ENCODE results near the gene GXYLT2.

DNA sequence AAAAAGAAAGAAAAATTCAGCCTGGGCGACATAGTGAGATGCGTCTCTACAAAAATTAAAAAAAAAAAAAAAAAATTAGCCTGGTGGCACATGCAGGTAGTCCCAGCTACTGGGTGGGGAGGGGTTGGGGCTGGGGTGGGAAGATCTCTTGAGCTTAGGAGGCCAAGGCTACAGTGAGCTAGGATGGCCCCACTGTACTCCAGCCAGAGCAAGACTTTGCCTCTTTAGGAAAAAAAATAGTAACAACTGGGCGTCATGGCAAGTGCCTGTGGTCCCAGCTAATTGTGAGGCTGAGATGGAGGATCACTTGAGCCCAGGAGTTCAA is 84.8 kb downstream of the GXYLT2 start:
- TF ChIP-seq, protein P1, sequence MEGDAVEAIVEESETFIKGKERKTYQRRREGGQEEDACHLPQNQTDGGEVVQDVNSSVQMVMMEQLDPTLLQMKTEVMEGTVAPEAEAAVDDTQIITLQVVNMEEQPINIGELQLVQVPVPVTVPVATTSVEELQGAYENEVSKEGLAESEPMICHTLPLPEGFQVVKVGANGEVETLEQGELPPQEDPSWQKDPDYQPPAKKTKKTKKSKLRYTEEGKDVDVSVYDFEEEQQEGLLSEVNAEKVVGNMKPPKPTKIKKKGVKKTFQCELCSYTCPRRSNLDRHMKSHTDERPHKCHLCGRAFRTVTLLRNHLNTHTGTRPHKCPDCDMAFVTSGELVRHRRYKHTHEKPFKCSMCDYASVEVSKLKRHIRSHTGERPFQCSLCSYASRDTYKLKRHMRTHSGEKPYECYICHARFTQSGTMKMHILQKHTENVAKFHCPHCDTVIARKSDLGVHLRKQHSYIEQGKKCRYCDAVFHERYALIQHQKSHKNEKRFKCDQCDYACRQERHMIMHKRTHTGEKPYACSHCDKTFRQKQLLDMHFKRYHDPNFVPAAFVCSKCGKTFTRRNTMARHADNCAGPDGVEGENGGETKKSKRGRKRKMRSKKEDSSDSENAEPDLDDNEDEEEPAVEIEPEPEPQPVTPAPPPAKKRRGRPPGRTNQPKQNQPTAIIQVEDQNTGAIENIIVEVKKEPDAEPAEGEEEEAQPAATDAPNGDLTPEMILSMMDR (IDR thresholded peaks at IDR 0.05): no peak
- TF ChIP-seq EZH2 (IDR thresholded peaks at IDR 0.05; ENCODE audit: borderline replicate concordance, insufficient read depth, low read depth, low read length, poor library complexity, severe bottlenecking): no peak

Measured in B cell (primary cell).